NCI-H1694 treated with DMSO at 0.1 percent for 48 hours (cell line): ENCODE data around the gene SLC8B1.

ENCODE experiments used
- DNase-seq: peaks from one replicate; lab custom pipeline; 2025; lab: John Stamatoyannopoulos, UW

SLC8B1 gene

GRCh38 chr12:113270709-113271009 is 64.2 kb downstream of the SLC8B1 start:
- DNase-seq = no peak

DNA sequence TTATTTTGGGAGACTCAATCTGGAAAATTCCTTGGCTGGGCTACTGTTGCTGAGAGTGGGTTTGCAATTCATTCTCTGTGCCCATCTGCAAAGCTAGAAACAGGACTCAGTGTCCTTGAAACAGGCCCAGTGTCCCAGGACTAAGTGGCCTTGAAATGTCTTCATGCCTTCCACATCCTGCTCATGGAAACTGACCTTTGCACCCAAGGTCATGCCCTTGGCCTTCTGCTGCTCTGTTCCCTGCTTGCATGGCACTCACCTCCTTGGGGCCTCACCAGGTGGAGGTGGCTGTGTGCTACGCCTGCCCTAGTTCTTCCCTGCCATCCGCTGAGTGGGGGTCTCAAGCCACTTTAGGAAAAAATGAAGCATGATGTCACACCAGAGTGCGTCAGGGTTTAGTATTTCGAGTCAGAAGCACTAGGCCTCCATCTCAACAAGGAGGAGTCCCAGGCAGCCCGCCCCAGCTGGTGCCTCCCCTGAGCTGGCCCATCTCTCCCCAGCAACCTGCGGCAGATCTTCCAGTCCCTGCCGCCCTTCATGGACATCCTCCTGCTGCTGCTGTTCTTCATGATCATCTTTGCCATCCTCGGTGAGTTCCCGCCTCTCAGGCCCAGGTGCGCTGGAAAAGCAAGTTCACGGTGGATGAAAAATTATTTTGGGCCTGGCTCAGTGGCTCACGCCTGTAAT is 65.5 kb downstream of the SLC8B1 start:
- no peak for DNase-seq

DNA sequence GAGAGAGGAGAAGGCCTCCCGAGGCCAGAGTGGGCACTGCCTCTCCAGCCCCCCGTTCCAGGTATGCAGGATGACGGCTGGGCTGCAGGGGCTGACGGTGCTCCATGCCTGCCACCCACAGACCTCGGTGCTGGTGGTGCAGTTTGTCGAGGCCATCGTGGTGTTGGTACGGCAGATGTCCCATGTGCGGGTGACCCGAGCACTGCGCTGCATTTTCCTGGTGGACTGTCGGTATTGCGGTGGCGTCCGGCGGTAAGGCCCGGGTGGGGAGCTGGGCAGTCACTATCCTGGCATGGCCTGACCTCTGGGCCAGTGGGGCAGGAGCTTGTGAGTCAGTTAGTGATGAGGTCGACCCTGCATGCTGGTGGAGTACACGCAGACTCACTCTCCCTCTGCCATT is 66.3 kb downstream of the SLC8B1 start:
- no peak for DNase-seq

- no peak for DNase-seq
Observed at GRCh38 chr12:113268136-113268535, 66.8 kb downstream of the SLC8B1 start.

DNA sequence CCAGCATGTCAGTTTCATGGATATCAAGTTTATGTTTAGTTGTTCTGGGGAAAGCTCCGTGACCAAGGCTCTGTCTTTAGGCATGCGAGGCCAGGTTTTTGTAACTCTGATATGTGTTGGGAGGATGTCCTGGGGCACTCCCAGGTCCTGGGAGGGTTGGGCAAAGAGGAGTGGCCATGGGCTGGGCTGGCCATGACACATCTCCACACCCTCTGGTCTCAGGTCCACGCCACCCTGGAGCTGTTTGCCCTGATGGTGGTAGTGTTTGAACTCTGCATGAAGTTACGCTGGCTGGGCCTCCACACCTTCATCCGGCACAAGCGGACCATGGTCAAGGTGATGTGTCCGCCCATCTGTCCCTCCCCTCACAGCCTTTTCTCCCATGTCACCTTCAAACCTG is 67.3 kb downstream of the SLC8B1 start:
- no peak for DNase-seq

GRCh38 chr12:113266106-113266895 is 68.6 kb downstream of the SLC8B1 start:
- no peak for DNase-seq

- DNase-seq = no peak
Observed at GRCh38 chr12:113263431-113263963, 71.4 kb downstream of the SLC8B1 start.

- peak; percentile 43 for DNase-seq
Observed at GRCh38 chr12:113262710-113263109, 72.2 kb downstream of the SLC8B1 start.

GRCh38 chr12:113261847-113262470 is 73.0 kb downstream of the SLC8B1 start:
- no peak for DNase-seq

DNA sequence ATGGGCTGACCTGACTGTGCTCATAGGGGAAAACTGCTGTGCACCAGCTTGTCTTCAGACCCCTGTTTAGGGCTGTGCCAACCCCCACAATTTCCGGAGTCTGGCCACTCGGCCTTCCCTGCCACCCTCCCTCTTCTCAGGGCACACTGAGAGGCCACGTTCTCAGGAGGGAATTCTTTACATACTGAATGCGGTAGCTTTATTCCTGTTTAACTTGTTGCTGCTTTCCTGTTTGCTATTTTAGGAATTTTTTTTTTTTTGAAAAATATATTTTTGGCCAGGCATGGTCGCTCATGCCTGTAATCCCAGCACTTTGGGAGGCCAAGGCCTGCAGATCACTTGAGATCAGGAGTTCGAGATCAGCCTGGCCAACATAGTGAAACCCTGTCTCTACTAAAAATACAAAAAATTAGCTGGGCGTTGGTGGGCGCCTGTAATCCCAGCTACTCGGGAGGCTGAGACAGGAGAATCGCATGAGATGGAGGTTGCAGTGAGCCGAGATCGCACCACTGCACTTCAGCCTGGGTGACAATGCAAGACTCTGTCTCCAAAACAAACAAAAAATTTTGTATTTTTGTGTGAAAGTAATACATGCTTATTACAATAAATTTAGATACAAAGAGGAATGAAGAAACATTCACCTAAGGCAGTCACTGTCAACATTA is 74.1 kb downstream of the SLC8B1 start:
- no peak for DNase-seq

GRCh38 chr12:113260127-113260526 is 74.8 kb downstream of the SLC8B1 start:
- DNase-seq = no peak

GRCh38 chr12:113257564-113257963 is 77.3 kb downstream of the SLC8B1 start:
- DNase-seq = no peak

DNA sequence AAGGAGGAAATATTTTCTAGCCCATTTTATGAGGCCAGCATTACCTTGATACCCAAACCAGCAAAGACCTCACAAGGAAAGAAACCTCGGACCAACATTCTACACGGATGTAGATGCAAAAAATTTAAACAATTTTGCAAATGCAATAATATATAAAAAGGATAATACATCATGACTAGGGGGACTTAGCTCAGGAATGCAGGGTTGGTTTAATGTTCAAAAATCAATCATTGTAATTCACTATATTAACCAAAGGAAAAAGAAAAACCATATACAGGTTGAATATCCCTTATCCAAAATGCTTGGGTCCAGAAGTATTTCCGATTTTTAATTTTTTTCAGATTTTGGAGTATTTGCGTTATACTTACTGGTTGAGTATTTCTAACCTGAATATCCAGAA is 80.6 kb downstream of the SLC8B1 start:
- no peak for DNase-seq

DNA sequence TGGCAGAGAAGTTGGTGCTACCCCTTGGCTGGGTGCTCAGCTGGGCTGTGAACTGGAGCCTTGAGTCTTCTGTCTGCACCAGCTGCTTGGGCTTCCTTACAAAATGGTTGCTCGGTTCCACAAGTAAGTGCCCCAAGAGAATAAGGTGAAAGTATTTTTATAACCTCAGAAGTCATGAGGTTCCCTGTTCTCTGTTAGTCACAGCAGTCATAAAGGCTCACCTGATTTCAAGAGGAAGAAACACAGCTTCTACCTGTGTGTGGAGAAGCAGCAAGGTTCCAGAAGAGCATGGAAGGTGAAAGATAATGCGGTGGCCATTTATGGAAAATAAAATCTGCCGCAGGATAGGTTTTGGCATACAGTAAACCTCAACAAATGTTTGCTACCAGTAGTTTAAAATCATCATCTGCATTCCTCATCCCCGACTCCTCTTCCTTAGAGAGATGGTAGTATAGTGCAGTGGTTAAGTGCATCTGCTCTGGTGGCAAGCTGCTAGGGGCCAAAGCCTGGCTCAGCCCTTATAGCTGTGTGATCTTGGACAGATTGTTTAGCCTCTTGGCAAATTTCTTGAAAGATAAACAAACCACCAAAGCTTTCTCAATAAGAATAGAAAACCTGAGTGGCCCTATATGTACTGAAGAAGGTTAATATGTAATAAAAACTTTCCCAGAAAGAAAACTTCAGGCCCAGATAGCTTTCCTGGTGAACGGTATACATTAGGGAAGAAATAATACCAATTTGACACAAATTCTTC is 81.2 kb downstream of the SLC8B1 start:
- DNase-seq = no peak

DNA sequence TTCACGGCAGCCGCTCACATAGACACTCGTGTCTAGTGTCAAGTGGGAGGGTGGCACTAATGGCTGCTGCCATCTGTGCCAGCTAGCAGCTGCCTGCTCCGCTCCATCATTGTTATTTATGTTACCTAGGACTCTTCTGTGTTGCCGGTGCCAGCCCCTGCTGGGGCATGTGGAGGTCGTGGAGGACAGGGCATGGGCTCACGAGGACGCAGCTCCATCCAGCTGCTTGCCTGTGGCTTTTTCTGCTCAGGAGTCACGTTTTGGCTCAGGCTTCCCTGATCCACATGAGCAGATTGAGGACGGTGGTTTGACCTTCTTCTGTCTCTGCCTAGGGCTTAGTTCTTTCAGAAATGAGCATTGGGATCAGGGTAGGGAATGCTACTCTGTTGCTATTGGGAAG is 82.4 kb downstream of the SLC8B1 start:
- DNase-seq = peak; percentile 46

DNA sequence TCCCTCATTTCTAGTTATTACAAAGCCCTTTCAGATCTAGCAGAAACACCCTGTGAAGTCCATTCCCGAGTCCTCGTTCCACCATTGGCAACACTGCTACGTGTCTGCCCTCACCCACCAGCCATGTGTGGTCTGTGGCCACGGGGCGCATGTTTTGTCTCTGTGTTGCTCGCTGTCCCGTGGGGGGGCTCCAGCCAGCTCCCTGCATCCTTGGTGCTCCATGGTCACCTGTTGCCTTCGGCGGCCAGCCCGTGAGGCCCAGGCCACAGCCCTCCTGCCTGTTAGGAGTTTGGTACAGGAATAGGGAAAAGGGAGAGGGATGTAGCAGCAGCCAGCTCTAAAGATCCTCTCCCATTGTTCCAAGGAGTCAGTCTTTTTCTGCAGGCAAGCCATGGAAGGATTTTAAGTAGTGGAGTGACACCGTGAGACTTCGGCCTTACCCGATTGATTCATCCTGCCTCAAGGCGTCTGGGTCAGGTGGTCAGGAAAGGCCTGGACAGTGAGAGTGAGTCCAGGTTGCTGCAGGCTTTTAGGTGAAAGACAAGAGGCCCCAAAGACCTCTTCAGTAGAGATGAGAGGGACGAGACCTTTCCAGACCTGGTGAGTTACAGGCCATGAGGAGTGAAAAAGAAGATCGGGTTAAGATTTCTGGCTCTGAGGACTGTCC is 83.4 kb downstream of the SLC8B1 start:
- DNase-seq = no peak

- no peak for DNase-seq
Observed at GRCh38 chr12:113250045-113250444, 84.9 kb downstream of the SLC8B1 start.

GRCh38 chr12:113249546-113249945 is 85.4 kb downstream of the SLC8B1 start:
- no peak for DNase-seq

DNA sequence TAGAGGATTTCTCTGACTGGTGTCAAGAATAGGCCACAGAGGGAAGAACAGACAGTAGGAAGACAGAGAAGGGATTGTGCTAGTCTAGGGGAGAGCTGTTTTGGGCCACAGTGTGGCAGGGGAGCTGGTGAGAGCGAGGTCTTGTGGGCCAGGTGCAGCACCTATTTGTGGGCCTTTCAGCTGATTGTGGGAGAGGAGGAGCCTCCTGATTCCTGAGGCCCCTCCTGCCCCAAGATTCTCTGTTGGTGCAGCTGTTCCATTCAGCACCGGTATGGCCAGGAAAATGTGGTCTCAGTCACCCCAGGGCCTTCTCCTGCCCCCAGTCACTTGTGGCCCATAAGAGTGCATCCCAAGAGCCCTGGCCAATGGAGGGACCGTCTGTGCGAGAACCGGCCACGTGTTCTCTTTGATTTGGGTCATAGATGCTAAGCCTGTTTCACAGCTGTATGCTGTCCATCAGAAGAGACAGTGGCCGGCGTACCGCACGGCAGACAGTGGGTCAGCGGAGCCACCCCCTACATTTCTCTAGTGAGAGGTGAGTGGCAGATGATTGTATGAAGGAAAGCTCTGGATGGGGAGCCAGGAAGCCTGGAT is 86.0 kb downstream of the SLC8B1 start:
- no peak for DNase-seq
